Tibial nerve (tissue), 4 donors: ENCODE results near the gene MED7. TPM values are rescaled to one million over a fixed set of nuclear protein-coding genes. Genes with fewer than 3 reads are reported as not detected.

Source experiments
- DNase-seq, 2 donors: peaks; one replicate each; pipeline ENCODE4 v3.0.0-alpha.2; 2019; ENCODE audit warnings: low spot score in 2 of 2
- H3K27ac ChIP-seq, 4 donors: fragments of 200-600 bp; sonication (generic) in 3 of 4; one replicate each; pipeline ENCODE4 v1.5.1; 2017 to 2019; ENCODE audit warnings: mild to moderate bottlenecking in 1 of 4
- H3K27me3 ChIP-seq, 2 donors: fragments of 200-600 bp; sonication (generic) in 1 of 2; one replicate each; pipeline versions ENCODE4 v1.5.1 to v1.6.0; 2017 to 2019
- H3K36me3 ChIP-seq, 3 donors: fragments of 200-600 bp; sonication (generic); one replicate each; pipeline ENCODE4 v1.5.1; 2018 to 2019
- H3K4me1 ChIP-seq, 4 donors: fragments of 200-600 bp; sonication (generic) in 3 of 4; one replicate each; pipeline ENCODE4 v1.5.1; 2017 to 2019
- H3K4me3 ChIP-seq, 4 donors: fragments of 200-600 bp; sonication (generic) in 3 of 4; one replicate each; pipeline ENCODE4 v1.5.1; 2017 to 2019; ENCODE audit warnings: mild to moderate bottlenecking in 1 of 4, moderate library complexity in 1 of 4
- H3K9me3 ChIP-seq, 4 donors: fragments of 200-600 bp; sonication (generic) in 3 of 4; one replicate each; pipeline ENCODE4 v1.5.1; 2017 to 2019
- EP300 ChIP-seq, 2 donors: sonication (generic); formaldehyde crosslinking; IDR thresholded peaks; one replicate each; pipeline ENCODE4 v1.6.1; 2017; ENCODE audit warnings: antibody characterized with exemption in 2 of 2, mild to moderate bottlenecking in 1 of 2
- POLR2A ChIP-seq, 2 donors: fragments of 450-650 bp; IDR thresholded peaks; one replicate each; pipeline ENCODE4 v1.6.1; 2017; ENCODE audit warnings: antibody characterized with exemption in 2 of 2, mild to moderate bottlenecking in 2 of 2, moderate library complexity in 2 of 2
- WGBS, 2 donors: methylation state at CpG; one replicate each; pipeline ENCODE4 v1.1.5; 2018; 5-methylcytosine and 5-hydroxymethylcytosine counted together
- total RNA-seq, 4 donors: library from RNA; depleted of rRNA; stranded (reverse); fragments of >200 nt; gene quantifications; one replicate each; pipeline ENCODE4 v1.1.0, GENCODE V29; 2016
- TF ChIP-seq, protein P1 (sequence below), 5 experiments: fragments of 200-600 bp in 3 of 5; fragments of 450-650 bp in 2 of 5; sonication (generic) in 3 of 5; IDR thresholded peaks; one replicate each; pipeline ENCODE4 v1.5.1; 2016 to 2019; ENCODE audit warnings: antibody characterized with exemption in 5 of 5, mild to moderate bottlenecking in 3 of 5, moderate library complexity in 2 of 5

The MED7 gene
- total RNA-seq, 4 donors from 2014 or later, result 5.9 to 15.7 (median 12.3) TPM

DNA sequence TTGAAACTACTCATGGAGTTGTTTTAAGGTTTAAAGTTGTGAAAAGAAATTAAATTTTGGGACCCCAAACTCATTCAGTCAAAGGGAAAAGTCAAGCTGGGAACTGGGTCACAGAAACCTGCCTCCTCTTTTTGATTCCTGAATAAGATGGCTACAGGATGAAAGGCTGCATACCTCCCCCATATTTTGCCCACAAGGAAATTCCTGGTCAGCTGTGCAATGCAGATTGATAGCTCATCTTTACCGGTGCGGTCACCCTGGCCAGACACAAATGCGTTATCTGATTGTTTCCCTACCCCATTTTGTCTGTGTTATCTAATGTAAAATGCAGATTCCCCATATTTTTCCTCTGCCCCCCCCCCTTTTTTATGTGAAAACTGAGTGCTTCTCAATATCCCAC lies 35.2 kb downstream of the MED7 start:
- peak overlapping the region in 1 of 4 donors; percentile 39 for H3K4me3 ChIP-seq
- no peak for DNase-seq
- H3K36me3 ChIP-seq, result no peaks in the 10 kb centered on the region
- WGBS, 2 donors, result 63 to 77% methylated on average over 3 of the region's 3 CpGs
- no peaks in the 10 kb centered on the region for H3K9me3 ChIP-seq
- peak overlapping the region in 2 of 4 donors; percentile 44 to 64 for H3K27ac ChIP-seq
- TF ChIP-seq POLR2A (IDR thresholded peaks at IDR 0.05) (no peak), EP300 (IDR thresholded peaks at IDR 0.05) (no peak)
- TF ChIP-seq, protein P1, sequence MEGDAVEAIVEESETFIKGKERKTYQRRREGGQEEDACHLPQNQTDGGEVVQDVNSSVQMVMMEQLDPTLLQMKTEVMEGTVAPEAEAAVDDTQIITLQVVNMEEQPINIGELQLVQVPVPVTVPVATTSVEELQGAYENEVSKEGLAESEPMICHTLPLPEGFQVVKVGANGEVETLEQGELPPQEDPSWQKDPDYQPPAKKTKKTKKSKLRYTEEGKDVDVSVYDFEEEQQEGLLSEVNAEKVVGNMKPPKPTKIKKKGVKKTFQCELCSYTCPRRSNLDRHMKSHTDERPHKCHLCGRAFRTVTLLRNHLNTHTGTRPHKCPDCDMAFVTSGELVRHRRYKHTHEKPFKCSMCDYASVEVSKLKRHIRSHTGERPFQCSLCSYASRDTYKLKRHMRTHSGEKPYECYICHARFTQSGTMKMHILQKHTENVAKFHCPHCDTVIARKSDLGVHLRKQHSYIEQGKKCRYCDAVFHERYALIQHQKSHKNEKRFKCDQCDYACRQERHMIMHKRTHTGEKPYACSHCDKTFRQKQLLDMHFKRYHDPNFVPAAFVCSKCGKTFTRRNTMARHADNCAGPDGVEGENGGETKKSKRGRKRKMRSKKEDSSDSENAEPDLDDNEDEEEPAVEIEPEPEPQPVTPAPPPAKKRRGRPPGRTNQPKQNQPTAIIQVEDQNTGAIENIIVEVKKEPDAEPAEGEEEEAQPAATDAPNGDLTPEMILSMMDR (IDR thresholded peaks at IDR 0.05), result no peak
- H3K4me1 ChIP-seq, result no peaks in the 10 kb centered on the region
- H3K27me3 ChIP-seq, result no peaks in the 10 kb centered on the region

DNA sequence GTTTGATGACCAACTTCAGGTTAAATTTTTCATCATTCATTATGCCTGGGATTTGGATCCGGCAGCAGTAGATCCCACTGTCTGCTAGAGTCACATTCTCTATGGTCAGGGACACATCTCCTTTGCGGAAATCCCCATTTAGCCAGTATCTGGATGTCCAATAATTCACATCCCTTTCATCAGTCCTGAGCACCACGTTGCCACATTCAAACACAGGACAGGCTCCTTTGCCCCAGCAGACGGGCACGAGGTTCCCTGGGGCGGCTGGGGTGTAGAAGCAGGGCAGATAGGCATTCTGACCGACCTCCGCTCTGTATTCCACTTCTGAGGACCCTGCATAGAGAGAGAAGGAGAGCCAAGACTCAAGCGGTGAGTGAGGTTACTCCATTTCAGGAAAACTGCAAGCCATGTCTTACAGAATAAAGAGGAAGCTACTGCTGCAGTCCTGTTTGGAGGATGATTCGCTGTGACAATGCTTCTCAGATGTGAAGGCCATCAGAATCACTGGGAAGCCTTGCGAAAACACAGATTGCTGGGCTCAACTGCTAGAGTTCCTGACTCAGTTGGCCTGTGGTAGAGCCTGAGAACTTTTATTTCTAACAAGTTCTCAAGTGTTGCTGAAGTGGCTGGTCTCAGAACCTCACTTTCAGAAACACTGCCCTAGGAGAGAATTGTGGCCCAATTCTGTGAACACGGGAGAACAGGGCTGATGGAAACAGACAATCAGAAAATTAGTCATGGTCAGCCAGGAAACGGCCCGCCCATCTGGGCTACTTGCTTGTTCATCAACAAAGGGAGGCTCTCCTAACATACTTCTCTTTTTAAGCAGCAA lies 35.8 kb downstream of the MED7 start:
- Histone ChIP-seq H3K4me3 (peak overlapping the region in 1 of 4 donors; percentile 39), H3K4me1 (no peaks in the 10 kb centered on the region), H3K27me3 (no peaks in the 10 kb centered on the region), H3K27ac (peak overlapping the region in 2 of 4 donors; percentile 3 to 44), H3K36me3 (no peaks in the 10 kb centered on the region), H3K9me3 (no peaks in the 10 kb centered on the region)
- 78 to 79% methylated on average over 14 of the region's 14 CpGs for WGBS, 2 donors
- TF ChIP-seq POLR2A (IDR thresholded peaks at IDR 0.05) (no peak), EP300 (IDR thresholded peaks at IDR 0.05) (peak in 1 of 2 donors; percentile 10)
- TF ChIP-seq, protein P1 (IDR thresholded peaks at IDR 0.05), result no peak
- DNase-seq, result peak in 1 of 2 donors; percentile 27

DNA sequence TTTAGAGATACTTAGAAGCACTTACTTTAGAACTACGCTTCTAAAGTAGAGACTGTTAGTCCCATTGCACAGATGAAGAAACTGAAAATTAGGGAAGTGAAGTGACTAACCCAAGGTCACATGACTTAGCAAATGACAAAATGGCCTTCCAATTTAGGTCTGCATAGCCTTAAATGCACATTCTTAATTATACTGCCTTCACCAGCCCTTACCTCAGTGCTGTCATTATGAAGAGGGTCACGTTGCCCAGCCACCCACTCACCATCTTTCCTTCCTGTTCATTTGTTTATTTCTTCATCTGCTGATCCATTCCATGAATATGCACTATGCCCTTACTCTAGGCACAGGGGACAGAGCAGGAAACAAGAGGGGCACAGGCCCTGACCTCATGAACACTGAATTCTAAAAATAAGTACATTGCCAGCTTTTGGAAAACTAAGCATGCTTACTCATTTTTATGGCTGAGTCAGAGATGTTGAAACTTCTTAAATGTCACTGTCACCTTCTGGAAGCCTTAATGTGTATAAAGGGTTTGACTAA lies 42.5 kb downstream of the MED7 start:
- Histone ChIP-seq H3K27ac (no peak overlapping the region), H3K36me3 (no peaks in the 10 kb centered on the region), H3K4me1 (peaks cover 0 to 6% (median 0%) of the 10 kb centered on the region in 4 donors), H3K27me3 (no peaks in the 10 kb centered on the region), H3K9me3 (no peaks in the 10 kb centered on the region), H3K4me3 (no peak overlapping the region)
- TF ChIP-seq, protein P1 (IDR thresholded peaks at IDR 0.05), result no peak
- TF ChIP-seq POLR2A (IDR thresholded peaks at IDR 0.05), result no peak
- peak in 1 of 2 donors; percentile 33 for TF ChIP-seq EP300 (IDR thresholded peaks at IDR 0.05)
- no peak for DNase-seq
- 47 to 60% methylated on average over 2 of the region's 2 CpGs for WGBS, 2 donors

DNA sequence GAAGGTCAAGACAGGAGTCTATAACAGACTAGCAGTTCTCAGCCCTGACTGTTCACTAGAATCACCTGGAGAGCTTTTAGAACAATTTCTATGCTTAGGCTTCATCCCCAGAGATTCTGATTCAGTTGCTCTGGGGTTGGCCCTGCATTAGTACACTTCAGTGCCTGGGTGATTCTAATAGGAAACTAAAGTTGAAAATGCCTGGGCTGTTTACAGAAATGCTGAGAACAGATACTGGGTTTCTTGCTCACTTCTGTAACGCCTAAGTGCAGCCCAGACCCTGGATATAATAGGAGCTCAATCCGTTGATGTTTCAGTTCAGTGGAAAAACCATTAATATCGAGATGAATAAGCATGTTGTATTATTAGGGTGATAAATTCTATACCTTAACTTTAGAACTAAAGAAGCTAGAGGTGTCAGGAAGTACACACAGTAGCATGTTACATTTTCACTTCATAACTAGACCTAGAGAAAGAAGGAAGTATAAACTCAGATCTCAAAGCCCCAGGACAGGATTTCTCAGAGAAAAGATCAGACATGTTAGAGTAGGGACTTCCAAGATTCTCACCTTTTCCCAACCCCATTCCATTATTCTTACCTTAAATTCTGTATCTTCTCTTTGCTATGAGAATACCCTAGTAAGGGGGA lies 54.2 kb downstream of the MED7 start:
- Histone ChIP-seq H3K36me3 (peaks cover 0 to 21% (median 0%) of the 10 kb centered on the region in 3 donors), H3K4me3 (no peak overlapping the region), H3K4me1 (no peaks in the 10 kb centered on the region), H3K27me3 (no peaks in the 10 kb centered on the region), H3K9me3 (no peaks in the 10 kb centered on the region), H3K27ac (no peak overlapping the region)
- WGBS, 2 donors, result 66 to 76% methylated on average over 3 of the region's 3 CpGs
- TF ChIP-seq, protein P1 (IDR thresholded peaks at IDR 0.05), result no peak
- no peak for TF ChIP-seq EP300 (IDR thresholded peaks at IDR 0.05)
- no peak for TF ChIP-seq POLR2A (IDR thresholded peaks at IDR 0.05)
- DNase-seq, result no peak

Other genes with a start within 250 kb of the MED7 start
- not detected for gene TIMD4, start 179.6 kb downstream of the MED7 start, total RNA-seq
- under 1 TPM in 1 of 4 donors, not detected in 3; 0.42 TPM for gene HAVCR1, start 83.7 kb downstream of the MED7 start, total RNA-seq
- gene HAVCR2, start 33.8 kb downstream of the MED7 start, total RNA-seq, result 10 to 100 TPM in 3 of 4 donors, 1 to 10 TPM in 1; 7.7 to 32.1 (median 13.8) TPM
- gene GARIN3, start 23.4 kb upstream of the MED7 start, total RNA-seq, result not detected
- 1 to 10 TPM in 3 of 4 donors, under 1 TPM in 1; 0.44 to 3.3 (median 1.2) TPM for gene ITK, start 38.0 kb upstream of the MED7 start, total RNA-seq
- gene CYFIP2, start 123.3 kb upstream of the MED7 start, total RNA-seq, result 10 to 100 TPM; 14.4 to 27.3 (median 18.0) TPM